ENCODE results near the gene RARS1.

DNA sequence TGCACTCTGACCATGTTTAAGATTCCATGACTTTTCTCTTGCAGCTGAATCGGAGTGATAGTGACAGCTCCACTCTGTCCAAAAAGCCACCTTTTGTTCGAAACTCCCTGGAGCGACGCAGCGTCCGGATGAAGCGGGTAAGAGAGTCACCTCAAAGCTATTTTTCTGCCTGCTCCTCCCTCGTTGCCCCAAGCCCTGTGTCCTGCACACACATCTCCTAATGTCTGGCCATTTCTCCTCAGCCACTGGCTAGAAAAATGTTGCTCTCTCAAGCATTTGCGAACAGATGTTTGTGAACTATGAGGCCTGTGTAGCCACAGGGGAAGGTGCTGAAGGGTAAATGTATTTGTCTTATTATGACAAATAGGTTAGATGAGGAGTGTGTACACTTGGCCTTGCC, 25.7 kb upstream of the RARS1 start:
- TF ChIP-seq, protein P1, sequence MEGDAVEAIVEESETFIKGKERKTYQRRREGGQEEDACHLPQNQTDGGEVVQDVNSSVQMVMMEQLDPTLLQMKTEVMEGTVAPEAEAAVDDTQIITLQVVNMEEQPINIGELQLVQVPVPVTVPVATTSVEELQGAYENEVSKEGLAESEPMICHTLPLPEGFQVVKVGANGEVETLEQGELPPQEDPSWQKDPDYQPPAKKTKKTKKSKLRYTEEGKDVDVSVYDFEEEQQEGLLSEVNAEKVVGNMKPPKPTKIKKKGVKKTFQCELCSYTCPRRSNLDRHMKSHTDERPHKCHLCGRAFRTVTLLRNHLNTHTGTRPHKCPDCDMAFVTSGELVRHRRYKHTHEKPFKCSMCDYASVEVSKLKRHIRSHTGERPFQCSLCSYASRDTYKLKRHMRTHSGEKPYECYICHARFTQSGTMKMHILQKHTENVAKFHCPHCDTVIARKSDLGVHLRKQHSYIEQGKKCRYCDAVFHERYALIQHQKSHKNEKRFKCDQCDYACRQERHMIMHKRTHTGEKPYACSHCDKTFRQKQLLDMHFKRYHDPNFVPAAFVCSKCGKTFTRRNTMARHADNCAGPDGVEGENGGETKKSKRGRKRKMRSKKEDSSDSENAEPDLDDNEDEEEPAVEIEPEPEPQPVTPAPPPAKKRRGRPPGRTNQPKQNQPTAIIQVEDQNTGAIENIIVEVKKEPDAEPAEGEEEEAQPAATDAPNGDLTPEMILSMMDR (IDR thresholded peaks at IDR 0.05; ENCODE audit: low read depth, low read length, poor library complexity, severe bottlenecking): no peak
- no peak for TF ChIP-seq EZH2phosphoT487 (IDR thresholded peaks at IDR 0.05; ENCODE audit: borderline replicate concordance, low read length)
